HUDEP-2 (cell line): ENCODE results near the gene DGKI.
A peak's percentile ranks its signal among the peaks of the same experiment; 100 is the strongest.
"Not testable (repeated sequence)": the region's sequence is repeated elsewhere in the genome, so short reads cannot be mapped to it uniquely, and the experiment has no call there.

Experiments used
- DNase-seq, 76 experiments: peaks; one replicate each; lab custom pipeline; 2025; ENCODE audit not compliant: unreplicated experiment in 76 of 76; lab: John Stamatoyannopoulos, UW

The DGKI gene

DNA sequence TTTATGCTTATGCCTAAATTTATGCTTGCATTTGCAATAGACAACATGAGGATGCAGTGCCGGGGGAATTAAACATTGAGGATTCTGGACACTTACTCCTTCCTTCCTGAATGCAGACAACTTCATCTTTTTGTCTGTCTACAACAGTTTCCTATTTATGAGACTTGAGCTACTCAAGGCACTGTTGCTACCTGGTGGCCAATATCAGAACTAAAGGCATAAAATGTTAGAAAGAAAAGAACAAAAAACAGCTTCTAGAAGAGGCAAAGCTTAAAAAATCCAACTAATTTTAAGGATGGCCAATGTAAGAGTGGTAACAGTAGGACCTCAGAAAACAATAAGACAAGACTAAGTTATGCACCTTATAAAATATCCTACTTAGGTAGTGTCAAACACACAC, 358.7 kb downstream of the DGKI start:
- no peak for DNase-seq

DNA sequence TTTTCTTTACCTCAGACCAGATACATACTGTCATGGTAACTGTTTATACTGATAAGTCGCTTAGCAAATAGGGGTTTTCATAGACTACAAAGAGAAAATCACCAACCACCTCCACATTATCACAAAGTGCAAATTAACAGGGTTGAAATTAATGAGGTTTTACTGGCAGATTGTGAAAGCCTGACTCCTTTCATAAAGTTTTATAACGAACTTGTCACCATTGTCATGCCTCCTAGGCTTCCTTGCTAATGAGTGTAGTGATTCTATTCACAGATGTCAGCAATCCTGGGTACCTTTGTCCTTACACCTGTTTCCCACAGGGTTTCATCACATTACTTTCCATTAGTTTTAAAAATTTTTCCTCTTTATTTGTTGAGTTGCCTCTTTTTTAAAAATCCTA, 361.0 kb downstream of the DGKI start:
- DNase-seq = no peak

DNA sequence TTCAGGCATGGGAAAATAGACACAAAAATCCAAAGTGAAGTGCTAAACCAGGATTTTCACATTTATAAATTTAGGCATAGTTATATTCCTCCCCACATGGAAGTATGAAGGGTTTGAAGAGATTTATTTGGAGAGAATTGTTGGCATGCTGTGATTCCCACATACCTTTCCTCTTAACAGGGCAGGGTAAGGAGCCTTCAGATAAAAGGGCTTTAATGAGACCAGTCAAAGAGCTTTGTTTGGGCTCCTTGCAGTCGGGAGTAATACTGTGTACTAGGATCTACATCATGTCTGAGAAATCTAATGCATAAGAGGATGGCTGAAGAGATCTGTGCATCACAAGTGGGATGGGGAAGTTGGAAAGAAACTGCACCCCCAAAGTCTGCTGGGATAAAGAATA, 362.4 kb downstream of the DGKI start:
- no peak for DNase-seq

DNA sequence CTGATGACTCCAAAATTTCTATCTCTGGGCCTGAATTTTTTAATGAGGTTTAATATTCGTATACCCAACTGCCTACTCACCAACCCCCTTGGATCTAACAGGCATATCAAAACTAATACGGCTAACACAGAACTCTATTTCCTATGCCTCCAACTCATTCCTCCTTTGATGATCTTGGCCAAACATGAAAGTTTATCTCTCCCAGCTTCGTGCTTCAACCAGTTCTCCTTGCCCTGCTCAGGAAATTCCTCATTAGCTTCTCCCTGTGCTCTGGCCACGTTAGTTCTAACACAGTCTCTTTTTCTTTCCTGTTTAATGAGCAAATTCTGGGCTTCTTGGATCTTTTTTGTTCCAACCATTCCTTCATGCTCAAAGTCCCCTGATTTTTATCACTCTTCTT, 364.3 kb downstream of the DGKI start:
- no peak for DNase-seq

DNA sequence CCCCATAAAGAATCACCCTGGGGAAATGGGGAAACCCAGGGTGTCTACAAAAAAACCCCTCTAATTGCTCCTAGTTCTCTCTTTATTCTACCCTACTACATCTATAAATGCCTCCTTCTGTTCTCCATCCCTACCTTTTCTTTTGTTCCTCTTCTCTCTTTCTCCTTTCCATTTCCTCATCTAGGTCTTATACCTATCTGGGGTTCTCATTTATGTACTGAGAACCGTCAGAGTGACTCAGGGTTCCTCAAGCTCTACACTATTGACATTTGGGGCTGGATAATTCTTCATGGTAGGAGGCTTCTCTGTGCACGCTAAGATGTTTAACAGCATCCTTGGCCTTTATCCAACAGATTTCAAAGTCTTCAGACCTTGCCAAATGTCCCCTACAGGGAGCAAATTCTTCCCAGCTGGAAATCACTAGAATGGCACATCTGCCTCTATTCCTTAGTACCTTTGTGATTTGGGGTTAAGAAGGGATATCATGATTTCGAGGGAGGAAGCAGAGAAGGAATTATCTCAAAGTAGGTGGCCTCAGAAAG, 365.9 kb downstream of the DGKI start:
- DNase-seq = no peak

DNA sequence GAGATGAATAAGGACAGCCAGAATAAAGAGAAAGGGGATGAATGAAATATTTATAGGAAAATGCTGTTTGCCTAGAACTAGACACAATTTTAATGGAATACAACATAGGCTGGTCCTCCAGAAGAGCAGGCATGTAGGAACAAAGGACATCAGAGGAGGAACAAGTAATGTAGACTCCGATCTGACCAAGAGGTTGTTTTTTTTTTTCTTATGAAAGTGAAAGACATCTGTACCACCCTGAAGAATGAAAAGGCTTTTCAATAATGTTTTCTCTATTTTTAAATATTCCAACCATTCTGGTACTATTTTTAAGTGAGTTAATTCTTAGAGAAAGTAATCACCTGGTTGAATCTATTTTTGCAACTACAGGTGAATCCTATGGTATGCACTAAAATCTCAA, 366.4 kb downstream of the DGKI start:
- no peak for DNase-seq

DNA sequence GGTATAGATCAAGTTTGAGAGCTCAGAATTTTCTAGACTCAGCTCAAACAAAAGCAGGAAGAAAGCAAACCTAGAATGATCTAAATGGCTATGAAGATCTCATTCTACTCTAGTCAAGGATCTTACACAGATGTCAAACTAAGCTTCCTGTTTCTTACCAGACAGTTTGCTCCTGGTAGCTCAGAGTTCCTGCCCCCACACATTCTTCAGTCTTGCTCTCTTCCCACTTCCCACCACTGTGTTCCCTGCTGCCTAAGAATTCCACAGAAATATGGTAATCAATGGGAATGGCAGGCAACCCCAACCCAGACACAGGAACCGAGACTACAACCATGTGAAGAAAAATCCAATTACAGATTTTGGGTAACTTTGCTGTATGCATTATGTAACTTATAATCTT, 369.8 kb downstream of the DGKI start:
- no peak for DNase-seq

DNA sequence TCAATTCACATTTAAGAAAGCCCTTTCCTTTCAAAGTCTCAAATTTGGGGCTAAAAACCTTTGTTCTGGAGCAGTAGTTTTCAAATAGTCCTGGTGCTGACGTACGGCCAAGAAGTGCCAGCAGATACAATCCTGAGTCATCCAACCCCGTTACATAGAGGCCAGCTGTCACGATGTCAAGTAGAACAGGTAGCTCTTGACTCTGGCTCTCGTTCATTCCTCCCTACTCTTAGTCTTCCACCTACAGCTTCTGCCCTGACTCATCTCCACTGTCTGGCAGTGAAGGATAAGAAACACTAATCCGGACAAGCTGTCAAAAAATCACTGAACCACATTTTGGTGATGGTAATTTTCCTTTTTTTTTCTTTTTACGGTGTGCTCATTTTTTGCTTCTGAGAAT, 370.8 kb downstream of the DGKI start:
- no peak for DNase-seq

DNA sequence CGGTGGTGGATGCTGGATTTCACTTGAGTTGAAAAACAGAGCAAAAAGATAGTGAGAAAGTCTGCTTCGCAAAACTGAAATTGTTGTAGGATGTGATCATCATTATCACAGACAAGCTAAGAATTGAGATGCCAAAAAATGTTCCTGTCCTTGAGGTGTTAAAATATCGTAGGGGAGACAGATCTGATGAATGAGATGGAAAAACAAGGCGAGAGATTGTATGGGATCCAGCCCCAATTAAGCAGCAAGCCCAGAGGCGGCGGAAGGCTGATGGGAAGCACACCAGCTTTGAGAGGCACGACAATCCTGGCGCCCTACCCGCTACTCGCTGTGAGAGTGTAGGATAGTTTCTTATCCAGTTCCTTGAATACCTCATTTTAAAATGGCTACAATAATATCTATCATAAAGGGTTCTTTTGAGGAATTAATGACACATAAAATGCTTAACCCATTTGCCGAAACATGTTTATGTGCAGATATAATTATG, 372.2 kb downstream of the DGKI start:
- no peak for DNase-seq

DNA sequence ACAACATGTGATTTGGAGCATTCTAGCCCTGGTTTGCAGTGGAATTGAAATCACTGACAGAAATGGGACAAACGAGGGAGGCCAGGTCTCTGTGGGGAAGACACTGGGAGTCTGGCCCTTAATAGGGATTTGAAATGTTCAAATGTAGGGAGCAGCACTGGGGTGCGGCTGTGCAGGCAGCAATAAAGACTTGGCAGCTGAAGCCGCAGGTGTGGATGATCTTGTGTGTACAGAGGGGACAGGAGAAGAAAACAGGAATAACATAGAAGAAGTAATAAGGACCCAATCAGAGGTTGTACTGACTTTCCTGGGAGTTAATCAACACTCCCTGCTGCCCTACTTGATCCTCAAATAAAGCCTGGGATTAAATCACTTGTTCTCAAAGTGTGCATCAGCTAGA, 375.6 kb downstream of the DGKI start:
- no peak for DNase-seq

DNA sequence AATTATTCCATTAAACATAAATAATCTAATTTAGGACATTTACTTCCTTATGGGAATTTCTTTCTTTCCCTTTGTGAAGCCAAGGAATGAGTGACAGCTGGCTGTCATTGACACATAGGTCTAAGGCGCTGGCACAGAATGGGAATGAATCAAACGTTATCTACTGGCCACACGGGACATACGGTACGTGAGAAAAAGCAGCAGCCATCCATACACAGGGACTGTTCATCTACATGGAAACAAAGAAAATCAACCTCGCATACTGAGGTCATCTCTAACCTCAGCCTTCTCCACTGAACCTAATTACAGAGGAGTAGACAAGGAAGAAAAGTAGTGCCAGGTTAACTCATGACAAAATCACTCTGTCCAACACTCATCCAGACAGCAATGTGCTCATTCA, 376.9 kb downstream of the DGKI start:
- no peak for DNase-seq

DNA sequence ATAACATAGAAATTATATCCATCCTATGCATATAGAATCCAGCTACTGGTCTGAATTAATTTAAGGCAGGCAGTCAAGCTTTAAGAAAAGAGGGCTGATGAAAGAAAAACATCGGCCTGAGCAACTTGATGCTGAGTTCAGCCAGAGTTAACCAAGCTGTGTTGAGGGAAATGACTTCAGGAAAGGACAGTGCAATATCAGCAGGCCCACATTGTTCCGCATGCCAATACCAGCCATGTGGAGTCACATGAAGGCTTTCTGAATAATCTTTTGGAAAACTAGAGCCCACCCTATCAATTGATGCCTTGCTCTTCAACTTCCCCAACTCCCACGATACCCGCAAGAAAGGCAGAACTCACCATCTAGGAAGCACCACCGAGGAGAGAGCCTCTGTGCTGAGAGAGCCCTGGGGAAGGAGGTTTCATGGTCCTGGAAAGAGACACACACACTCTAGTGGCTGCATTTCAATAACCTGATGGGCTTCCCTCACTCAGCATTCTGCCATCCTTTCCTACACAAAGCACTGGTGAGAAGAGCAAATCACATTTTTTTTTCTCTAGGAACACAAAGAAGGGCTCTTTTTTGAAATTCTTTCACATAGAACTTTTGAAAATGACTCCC, 377.5 kb downstream of the DGKI start:
- no peak for DNase-seq

DNA sequence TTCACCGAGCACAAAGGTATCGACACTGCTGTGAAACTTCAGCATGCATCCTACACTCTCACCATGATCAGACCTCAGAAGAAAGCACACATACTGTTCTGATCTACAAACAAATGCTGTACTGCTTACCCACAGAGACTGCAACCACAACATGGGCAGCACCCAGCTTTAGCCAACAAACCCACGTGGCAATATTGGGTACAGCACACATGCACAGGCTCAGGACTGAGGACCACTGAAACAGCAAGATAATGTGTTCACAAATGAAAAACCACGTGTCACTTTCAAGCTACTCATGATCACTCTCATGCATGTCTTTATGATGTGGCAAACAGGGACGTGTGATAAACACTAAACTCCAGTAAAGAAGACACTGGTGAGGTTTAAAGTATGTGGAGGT, 383.9 kb downstream of the DGKI start:
- no peak for DNase-seq

DNA sequence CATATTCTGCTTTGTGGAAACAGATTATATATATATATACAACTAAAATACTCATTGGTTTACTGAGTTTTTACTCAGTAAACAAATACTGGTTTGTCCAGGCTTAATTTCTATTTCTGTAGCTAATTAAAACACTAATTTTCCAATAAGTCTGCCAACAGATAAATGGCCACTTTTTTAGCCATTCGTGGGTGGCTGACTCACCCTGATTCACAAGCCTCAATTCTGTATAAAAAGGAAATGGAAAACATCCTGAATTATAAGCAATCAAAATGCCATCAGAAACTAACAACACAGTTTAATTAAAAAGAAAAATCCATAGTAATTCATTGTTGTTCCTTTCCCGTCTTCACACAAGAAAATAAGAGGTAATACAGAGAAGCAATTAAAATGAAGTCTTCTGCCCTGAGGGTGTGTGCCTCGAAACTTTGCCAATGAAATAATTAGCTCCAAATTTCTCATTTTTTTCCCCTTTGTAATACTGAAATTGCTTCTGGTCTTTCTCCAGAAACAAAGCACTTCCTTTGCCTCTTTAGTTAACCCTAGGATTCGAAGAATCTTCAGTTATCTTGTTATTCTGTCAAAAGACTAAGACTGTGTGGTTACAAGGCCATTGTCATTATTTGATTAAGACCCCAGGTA, 384.6 kb downstream of the DGKI start:
- no peak for DNase-seq

DNA sequence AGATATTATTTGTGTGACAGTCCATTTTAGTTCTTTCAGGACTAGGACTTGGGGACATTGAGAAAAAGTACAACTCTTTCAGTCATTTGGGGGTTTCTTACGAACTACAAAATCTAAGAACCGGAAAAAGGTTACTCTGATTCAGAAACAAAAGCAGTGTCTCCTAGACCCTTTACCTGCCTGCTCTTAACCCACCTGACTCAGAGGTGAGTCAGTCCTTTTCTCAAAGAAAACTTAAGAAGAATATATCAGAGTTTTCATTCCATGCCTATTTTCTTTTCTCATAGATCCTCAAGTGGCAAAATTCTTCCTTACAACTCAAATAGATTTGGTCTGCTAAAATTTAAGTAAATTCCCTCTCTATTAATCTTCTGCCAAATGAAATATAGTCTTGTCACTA, 388.4 kb downstream of the DGKI start:
- no peak for DNase-seq

DNA sequence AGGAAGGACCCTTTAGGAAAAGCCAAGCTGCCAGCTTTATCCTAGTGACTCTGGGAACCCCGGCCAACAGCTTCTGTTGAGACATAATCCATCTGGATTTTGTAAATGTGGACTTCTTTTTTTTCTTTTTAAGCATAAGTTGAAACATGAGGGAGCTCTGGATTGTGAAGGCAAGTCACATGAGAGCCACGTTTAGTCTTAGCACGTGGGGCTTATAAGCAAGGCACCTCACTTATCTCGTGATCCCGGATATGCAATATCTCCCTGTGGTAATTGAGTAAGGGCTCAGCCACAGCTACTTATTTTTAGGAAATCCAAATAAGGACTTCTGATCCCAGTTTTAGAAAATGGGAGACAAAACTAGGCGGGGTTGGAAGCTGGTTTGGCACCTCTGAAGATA, 392.0 kb downstream of the DGKI start:
- DNase-seq = no peak

DNA sequence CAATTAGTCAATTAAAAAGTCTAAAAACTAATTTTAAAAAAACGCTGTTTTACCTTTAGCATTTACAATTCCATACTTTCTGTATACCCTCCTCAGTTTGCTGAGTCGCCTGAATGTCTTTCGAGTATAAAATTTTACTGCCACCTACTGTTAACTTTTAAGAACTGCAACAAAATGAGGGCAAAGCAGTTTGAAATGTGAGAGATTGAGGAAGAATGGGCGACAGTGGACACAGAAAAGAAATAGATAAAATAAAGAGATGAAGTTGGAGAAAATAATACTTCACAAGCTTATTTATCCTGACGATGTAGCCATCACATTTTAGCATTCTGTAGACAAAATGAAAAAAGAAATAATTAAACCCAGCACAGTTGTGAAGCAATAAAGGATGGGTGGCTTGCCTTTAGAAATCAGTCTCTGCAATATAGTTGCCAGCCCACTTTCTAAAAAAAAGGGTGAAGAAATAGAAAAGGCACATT, 392.5 kb downstream of the DGKI start:
- peak in 19 of 76 experiments; percentile 0 to 38 (median 8) for DNase-seq

DNA sequence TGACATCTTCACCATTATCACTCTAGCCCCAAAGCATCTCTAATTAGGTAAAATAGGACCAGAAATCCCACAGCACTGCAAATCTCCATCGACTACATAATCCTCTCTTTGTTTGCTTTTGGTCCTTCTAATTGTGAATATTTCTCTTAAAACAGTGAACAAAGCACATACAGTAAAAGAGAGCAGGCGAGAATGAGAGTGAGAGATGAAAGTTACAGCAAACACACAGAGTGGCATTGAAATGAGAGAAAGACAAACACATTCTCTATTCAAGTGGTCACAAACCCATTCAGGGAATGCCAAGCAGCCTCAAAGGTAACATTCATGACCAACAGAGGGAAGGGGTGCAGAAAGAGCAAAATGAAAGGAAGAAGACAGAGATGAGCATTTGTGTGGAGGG, 393.4 kb downstream of the DGKI start:
- no peak for DNase-seq

DNA sequence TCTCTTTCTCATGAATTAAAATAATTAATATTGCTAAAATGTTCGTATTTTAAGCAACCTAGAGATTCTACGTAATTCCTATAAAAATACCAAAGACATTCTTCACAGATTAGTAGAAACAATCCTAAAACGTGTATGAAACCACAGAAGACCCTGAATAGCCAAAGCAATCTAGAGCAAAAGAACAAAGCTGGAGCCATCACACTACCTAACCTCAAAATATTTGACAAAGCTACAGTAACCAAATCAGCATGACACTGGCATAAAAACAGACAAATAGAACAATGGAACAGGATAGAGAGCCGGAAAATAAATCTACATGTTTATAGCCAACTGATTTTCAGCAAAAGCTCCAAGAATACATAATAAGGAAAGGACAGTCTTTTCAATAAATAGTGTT, 397.8 kb downstream of the DGKI start:
- no peak for DNase-seq

DNA sequence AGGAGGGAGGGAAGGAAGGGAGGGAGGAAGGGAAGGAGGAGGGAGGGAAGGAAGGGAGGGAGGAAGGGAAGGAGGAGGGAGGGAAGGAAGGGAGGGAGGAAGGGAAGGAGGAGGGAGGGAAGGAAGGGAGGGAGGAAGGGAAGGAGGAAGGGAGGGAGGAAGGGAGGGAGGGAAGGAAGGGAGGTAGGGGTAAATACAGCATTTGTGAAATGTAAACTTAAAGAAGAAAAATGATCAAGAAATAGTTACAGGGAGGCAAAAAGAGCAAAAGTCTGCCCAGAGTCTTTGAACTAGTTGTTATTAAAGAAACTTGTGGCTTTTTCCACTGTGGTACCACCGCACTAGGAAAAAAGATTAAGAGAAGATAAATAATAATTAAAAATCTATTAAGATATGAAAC, 398.2 kb downstream of the DGKI start:
- DNase-seq = not testable (repeated sequence)

DNA sequence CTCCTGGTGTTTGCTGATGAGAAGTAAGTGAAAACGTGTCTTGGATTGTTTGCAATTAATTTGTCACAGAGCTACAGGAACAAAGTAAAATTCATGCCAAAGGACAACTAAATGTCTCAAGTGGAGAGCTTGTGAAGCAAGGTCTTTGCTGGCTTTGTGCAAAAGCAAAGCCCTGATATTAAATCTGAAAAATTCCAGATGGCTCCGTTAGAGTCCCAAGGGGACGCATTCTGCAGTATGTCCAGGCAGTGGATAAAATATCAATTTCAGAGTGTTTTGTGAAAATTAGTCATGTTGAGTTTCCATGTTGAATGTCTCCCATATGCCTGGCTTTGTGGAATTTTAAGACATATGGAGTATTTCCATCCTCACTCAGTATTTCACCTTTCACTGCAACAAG, 400.7 kb downstream of the DGKI start:
- no peak for DNase-seq

DNA sequence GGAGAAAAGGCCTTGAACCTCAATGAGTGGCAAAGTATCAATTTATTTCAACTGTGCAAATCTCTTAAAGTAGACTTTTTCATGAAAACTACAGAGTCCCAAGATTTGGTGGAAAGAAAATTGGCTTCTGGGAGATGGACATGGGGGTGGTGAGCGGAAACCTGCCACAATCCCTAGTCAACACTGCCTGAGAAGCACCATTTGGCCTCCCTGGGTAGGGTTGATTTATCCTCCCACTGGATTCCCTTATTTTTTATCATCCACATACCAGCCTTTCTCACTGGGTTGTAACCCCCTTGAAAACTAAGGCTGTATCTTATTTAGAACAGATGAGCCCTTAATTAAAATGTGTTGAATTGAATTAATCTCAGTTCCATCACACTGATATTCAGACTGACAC, 401.5 kb downstream of the DGKI start:
- DNase-seq = no peak
